HepG2 (cell line): Measurements from ENCODE around the gene PIEZO2. TPM values are rescaled to one million over a fixed set of nuclear protein-coding genes. Genes with fewer than 3 reads are reported as not detected.

Experiments
- ARNTL ChIP-seq: sonication (generic); formaldehyde crosslinking; IDR thresholded peaks from 2 replicates; pipeline ENCODE4 v1.4.0; 2020; ENCODE audit warnings: mild to moderate bottlenecking, missing genetic modification reagents
- FOXA1 ChIP-seq, 2 experiments: fragments of 450-650 bp in 1 of 2; sonication (generic) in 1 of 2; formaldehyde crosslinking in 1 of 2; IDR thresholded peaks; 2 replicates each; pipeline versions ENCODE4 v1.4.0 to v1.6.1; 2016 to 2020; ENCODE audit warnings: missing genetic modification reagents in 1 of 2
- HNF4G ChIP-seq, 2 experiments: sonication (generic) in 1 of 2; formaldehyde crosslinking in 1 of 2; IDR thresholded peaks; 2 replicates each; pipeline versions ENCODE4 v1.4.0 to v1.6.1; 2011 to 2020; ENCODE audit warnings: borderline replicate concordance in 2 of 2, low read depth in 2 of 2, mild to moderate bottlenecking in 2 of 2, low read length in 1 of 2, missing genetic modification reagents in 1 of 2, moderate library complexity in 1 of 2
- NR2F1 ChIP-seq, 2 experiments: fragments of 450-650 bp in 1 of 2; formaldehyde crosslinking in 1 of 2; IDR thresholded peaks; 2 replicates each; pipeline versions ENCODE4 v1.5.0 to v1.6.1; 2016 to 2020; ENCODE audit warnings: mild to moderate bottlenecking in 1 of 2, missing compliant biosample characterization in 1 of 2, missing genetic modification reagents in 1 of 2, moderate library complexity in 1 of 2
- SAFB2 ChIP-seq: sonication (generic); formaldehyde crosslinking; IDR thresholded peaks from 2 replicates; pipeline ENCODE4 v1.5.1; 2020; ENCODE audit warnings: missing genetic modification reagents, low read depth, mild to moderate bottlenecking, borderline replicate concordance
- ZNF224 ChIP-seq: sonication (generic); formaldehyde crosslinking; IDR thresholded peaks from 2 replicates; pipeline ENCODE4 v1.5.0; 2020; ENCODE audit warnings: mild to moderate bottlenecking, missing genetic modification reagents
- polyA plus RNA-seq, 8 experiments: library from polyadenylated mRNA; depleted of rRNA in 3 of 8; stranded (reverse) in 7 of 8; unstranded in 1 of 8; fragments of >200 nt; fragmentation: Illumina TruSeq in 4 of 8; extraction: Trizol in 4 of 8; gene quantifications; 2 replicates each; pipeline versions ENCODE4 v1.2.1 to v1.2.3, GENCODE V29; 2011 to 2016; ENCODE audit warnings: low read depth in 4 of 8, missing spikeins in 1 of 8, mixed read lengths in 1 of 8; ENCODE audit not compliant: insufficient read depth in 1 of 8
- total RNA-seq, 5 experiments: library from RNA; depleted of rRNA; stranded (reverse); fragments of >200 nt; fragmentation: Illumina TruSeq; extraction: Trizol; gene quantifications; 2 replicates each; pipeline ENCODE4 v1.2.3, GENCODE V29; 2016; ENCODE audit warnings: low read depth in 1 of 5
- TF ChIP-seq, protein P1 (sequence below): IDR thresholded peaks from 2 replicates; pipeline ENCODE4 v1.6.1; 2016; ENCODE audit warnings: low read depth
- TF ChIP-seq, protein P2 (sequence below): sonication (generic); formaldehyde crosslinking; IDR thresholded peaks from 2 replicates; pipeline ENCODE4 v1.4.0; 2020; ENCODE audit warnings: missing genetic modification reagents, borderline replicate concordance
- TF ChIP-seq, protein P3 (sequence below), 2 experiments: fragments of 450-650 bp in 1 of 2; sonication (generic) in 1 of 2; formaldehyde crosslinking; IDR thresholded peaks; 2 replicates each; pipeline versions ENCODE4 v1.5.0 to v1.8.0; 2020 to 2022; ENCODE audit warnings: mild to moderate bottlenecking in 1 of 2, missing genetic modification reagents in 1 of 2
- TF ChIP-seq, protein P4 (sequence below): sonication (generic); formaldehyde crosslinking; IDR thresholded peaks from 2 replicates; pipeline ENCODE4 v1.4.0; 2020; ENCODE audit warnings: missing genetic modification reagents
- TF ChIP-seq, protein P5 (sequence below): sonication (generic); formaldehyde crosslinking; IDR thresholded peaks from 2 replicates; pipeline ENCODE4 v1.4.0; 2020; ENCODE audit warnings: mild to moderate bottlenecking, missing genetic modification reagents

The PIEZO2 gene
- total and polyA plus RNA-seq, 2 of the 13 experiments (the other 11 are each of a cell fraction or from before 2014, with no cell fraction given): 15.2 to 27.2 TPM

DNA sequence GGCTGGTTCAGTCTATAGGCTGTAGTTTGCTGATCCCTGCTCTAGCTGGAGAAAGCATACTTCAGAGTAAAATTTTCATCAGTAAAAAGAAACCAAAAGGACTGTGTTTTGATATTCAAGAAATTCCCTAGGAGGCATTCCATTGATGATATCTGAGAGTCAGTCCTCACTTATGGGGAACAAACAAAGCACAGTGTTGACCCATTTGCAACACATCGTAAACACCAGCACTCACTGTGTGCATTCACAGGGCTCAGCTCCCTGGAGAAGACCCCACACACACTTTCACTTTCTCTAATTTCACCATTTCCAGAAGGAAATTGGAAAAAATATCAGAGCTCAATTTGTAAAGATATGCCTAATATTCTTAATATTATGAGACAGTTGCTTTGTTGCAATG is 147.1 kb downstream of the PIEZO2 start (continued):
- TF ChIP-seq ZNF224 (CRISPR knock-in tag): no peak
- no peak for TF ChIP-seq NR2F1 (CRISPR knock-in tag; IDR thresholded peaks at IDR 0.05)
- TF ChIP-seq, protein P1, sequence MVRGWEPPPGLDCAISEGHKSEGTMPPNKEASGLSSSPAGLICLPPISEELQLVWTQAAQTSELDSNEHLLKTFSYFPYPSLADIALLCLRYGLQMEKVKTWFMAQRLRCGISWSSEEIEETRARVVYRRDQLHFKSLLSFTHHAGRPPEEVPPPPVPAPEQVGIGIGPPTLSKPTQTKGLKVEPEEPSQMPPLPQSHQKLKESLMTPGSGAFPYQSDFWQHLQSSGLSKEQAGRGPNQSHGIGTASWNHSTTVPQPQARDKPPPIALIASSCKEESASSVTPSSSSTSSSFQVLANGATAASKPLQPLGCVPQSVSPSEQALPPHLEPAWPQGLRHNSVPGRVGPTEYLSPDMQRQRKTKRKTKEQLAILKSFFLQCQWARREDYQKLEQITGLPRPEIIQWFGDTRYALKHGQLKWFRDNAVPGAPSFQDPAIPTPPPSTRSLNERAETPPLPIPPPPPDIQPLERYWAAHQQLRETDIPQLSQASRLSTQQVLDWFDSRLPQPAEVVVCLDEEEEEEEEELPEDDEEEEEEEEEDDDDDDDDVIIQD (CRISPR knock-in tag): 0 out of 2 replicates have a peak, but pooled peaks have one; percentile 23
- TF ChIP-seq, protein P2, sequence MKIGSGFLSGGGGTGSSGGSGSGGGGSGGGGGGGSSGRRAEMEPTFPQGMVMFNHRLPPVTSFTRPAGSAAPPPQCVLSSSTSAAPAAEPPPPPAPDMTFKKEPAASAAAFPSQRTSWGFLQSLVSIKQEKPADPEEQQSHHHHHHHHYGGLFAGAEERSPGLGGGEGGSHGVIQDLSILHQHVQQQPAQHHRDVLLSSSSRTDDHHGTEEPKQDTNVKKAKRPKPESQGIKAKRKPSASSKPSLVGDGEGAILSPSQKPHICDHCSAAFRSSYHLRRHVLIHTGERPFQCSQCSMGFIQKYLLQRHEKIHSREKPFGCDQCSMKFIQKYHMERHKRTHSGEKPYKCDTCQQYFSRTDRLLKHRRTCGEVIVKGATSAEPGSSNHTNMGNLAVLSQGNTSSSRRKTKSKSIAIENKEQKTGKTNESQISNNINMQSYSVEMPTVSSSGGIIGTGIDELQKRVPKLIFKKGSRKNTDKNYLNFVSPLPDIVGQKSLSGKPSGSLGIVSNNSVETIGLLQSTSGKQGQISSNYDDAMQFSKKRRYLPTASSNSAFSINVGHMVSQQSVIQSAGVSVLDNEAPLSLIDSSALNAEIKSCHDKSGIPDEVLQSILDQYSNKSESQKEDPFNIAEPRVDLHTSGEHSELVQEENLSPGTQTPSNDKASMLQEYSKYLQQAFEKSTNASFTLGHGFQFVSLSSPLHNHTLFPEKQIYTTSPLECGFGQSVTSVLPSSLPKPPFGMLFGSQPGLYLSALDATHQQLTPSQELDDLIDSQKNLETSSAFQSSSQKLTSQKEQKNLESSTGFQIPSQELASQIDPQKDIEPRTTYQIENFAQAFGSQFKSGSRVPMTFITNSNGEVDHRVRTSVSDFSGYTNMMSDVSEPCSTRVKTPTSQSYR (CRISPR knock-in tag): no peak
- TF ChIP-seq ARNTL (CRISPR knock-in tag): no peak
- TF ChIP-seq, protein P3, sequence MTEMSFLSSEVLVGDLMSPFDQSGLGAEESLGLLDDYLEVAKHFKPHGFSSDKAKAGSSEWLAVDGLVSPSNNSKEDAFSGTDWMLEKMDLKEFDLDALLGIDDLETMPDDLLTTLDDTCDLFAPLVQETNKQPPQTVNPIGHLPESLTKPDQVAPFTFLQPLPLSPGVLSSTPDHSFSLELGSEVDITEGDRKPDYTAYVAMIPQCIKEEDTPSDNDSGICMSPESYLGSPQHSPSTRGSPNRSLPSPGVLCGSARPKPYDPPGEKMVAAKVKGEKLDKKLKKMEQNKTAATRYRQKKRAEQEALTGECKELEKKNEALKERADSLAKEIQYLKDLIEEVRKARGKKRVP (CRISPR knock-in tag; IDR thresholded peaks at IDR 0.05): 0 out of 4 replicates have a peak, but pooled peaks of 1 of the 2 experiments have one; percentile 26
- no peak for TF ChIP-seq HNF4G (IDR thresholded peaks at IDR 0.05; ENCODE audit: borderline replicate concordance, low read depth, low read length)
- TF ChIP-seq HNF4G (CRISPR knock-in tag; IDR thresholded peaks at IDR 0.05; ENCODE audit: borderline replicate concordance, low read depth): no peak
- TF ChIP-seq, protein P4, sequence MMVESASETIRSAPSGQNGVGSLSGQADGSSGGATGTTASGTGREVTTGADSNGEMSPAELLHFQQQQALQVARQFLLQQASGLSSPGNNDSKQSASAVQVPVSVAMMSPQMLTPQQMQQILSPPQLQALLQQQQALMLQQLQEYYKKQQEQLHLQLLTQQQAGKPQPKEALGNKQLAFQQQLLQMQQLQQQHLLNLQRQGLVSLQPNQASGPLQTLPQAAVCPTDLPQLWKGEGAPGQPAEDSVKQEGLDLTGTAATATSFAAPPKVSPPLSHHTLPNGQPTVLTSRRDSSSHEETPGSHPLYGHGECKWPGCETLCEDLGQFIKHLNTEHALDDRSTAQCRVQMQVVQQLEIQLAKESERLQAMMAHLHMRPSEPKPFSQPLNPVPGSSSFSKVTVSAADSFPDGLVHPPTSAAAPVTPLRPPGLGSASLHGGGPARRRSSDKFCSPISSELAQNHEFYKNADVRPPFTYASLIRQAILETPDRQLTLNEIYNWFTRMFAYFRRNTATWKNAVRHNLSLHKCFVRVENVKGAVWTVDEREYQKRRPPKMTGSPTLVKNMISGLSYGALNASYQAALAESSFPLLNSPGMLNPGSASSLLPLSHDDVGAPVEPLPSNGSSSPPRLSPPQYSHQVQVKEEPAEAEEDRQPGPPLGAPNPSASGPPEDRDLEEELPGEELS (CRISPR knock-in tag): peak; percentile 50; the same call in 1 of the 2 replicates
- TF ChIP-seq, protein P5, sequence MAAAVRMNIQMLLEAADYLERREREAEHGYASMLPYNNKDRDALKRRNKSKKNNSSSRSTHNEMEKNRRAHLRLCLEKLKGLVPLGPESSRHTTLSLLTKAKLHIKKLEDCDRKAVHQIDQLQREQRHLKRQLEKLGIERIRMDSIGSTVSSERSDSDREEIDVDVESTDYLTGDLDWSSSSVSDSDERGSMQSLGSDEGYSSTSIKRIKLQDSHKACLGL (CRISPR knock-in tag): no peak
- TF ChIP-seq FOXA1 (IDR thresholded peaks at IDR 0.05): peak; percentile 28; the same call in 1 of the 2 replicates
- peak; percentile 79 for TF ChIP-seq FOXA1 (CRISPR knock-in tag; IDR thresholded peaks at IDR 0.05)
- no peak for TF ChIP-seq SAFB2
